SK-N-SH (cell line): ENCODE results near the gene KRTAP21-2. TPM values are rescaled to one million over a fixed set of nuclear protein-coding genes. Genes with fewer than 3 reads are reported as not detected.
A peak's percentile ranks its signal among the peaks of the same experiment; 100 is the strongest.

Experiments
- CTCF ChIA-PET: fragments of 300-600, 350-600 bp; formaldehyde crosslinking; extraction: SDS; loops from one replicate; lab custom pipeline; 2021; lab: Yijun Ruan, JAX
- POLR2A ChIA-PET: fragments of 350-600 bp; sonication (Branson Sonifier 250); formaldehyde crosslinking; extraction: SDS; loops from one replicate; lab custom pipeline; 2020; ENCODE audit warnings: antibody characterized with exemption, inconsistent platforms; lab: Yijun Ruan, JAX
- DNase-seq: peaks from one replicate; pipeline ENCODE4 v3.0.0; 2012
- H2AFZ ChIP-seq: fragments of 200-600 bp; sonication (generic); 2 replicates; pipeline ENCODE4 v1.8.1; 2016; ENCODE audit warnings: antibody characterized with exemption, mild to moderate bottlenecking, low read depth
- H3F3A ChIP-seq: fragments of 200-600 bp; sonication (generic); replicated peaks from 2 replicates; pipeline ENCODE3; 2016; ENCODE audit warnings: antibody characterized with exemption, mild to moderate bottlenecking; ENCODE audit not compliant: insufficient read depth
- H3K27ac ChIP-seq, 2 experiments: fragments of 200-500 bp in 1 of 2; fragments of 200-600 bp in 1 of 2; sonication (Bioruptor generic) in 1 of 2; sonication (generic), shearing (Covaris generic) in 1 of 2; 2 replicates each; pipeline versions ENCODE4 v1.5.1 to v1.6.1; 2014 to 2016; ENCODE audit warnings: low read depth in 2 of 2, inconsistent platforms in 1 of 2, low read length in 1 of 2, mild to moderate bottlenecking in 1 of 2, mixed read lengths in 1 of 2
- H3K27me3 ChIP-seq: fragments of 200-600 bp; sonication (generic), shearing (Covaris generic); 2 replicates; pipeline ENCODE4 v1.6.1; 2016; ENCODE audit warnings: mixed run types; ENCODE audit not compliant: insufficient read depth
- H3K36me3 ChIP-seq, 2 experiments: fragments of 200-500 bp in 1 of 2; fragments of 200-600 bp in 1 of 2; sonication (Bioruptor generic) in 1 of 2; sonication (generic) in 1 of 2; replicated peaks in 1 of 2; 2 replicates each; pipeline versions ENCODE3 to v1.5.1; 2014 to 2016; ENCODE audit warnings: low read length in 1 of 2, mild to moderate bottlenecking in 1 of 2; ENCODE audit not compliant: insufficient read depth in 2 of 2, control insufficient read depth in 1 of 2
- H3K4me1 ChIP-seq, 2 experiments: fragments of 200-500 bp in 1 of 2; fragments of 200-600 bp in 1 of 2; sonication (Bioruptor generic) in 1 of 2; sonication (generic), shearing (Covaris generic) in 1 of 2; 2 replicates each; pipeline versions ENCODE4 v1.5.1 to v1.6.1; 2014 to 2016; ENCODE audit warnings: low read depth in 1 of 2, low read length in 1 of 2, mixed run types in 1 of 2; ENCODE audit not compliant: insufficient read depth in 2 of 2, control insufficient read depth in 1 of 2
- H3K4me2 ChIP-seq: fragments of 200-600 bp; sonication (generic), shearing (Covaris generic); 2 replicates; pipeline ENCODE4 v1.6.1; 2017; ENCODE audit warnings: mixed run types
- H3K4me3 ChIP-seq, 2 experiments: fragments of 200-500 bp in 1 of 2; fragments of 200-600 bp in 1 of 2; sonication (Bioruptor generic) in 1 of 2; sonication (generic), shearing (Covaris generic) in 1 of 2; 2 replicates each; pipeline versions ENCODE4 v1.5.1 to v1.8.1; 2014 to 2016; ENCODE audit warnings: low read depth in 2 of 2, inconsistent platforms in 1 of 2, low read length in 1 of 2, mild to moderate bottlenecking in 1 of 2, mixed read lengths in 1 of 2, moderate library complexity in 1 of 2
- H3K79me2 ChIP-seq: fragments of 200-600 bp; sonication (generic); 2 replicates; pipeline ENCODE4 v1.8.1; 2017; ENCODE audit warnings: mild to moderate bottlenecking; ENCODE audit not compliant: insufficient read depth
- H3K9ac ChIP-seq: fragments of 200-600 bp; sonication (generic); 2 replicates; pipeline ENCODE4 v1.6.1; 2017; ENCODE audit warnings: mixed run types
- H3K9me2 ChIP-seq: fragments of 200-600 bp; sonication (generic); 2 replicates; pipeline ENCODE4 v1.6.1; 2017; ENCODE audit warnings: mixed run types
- H3K9me3 ChIP-seq: fragments of 200-600 bp; sonication (generic); 2 replicates; pipeline ENCODE4 v1.6.1; 2017; ENCODE audit warnings: mixed run types, mild to moderate bottlenecking, moderate library complexity
- H4K20me1 ChIP-seq: fragments of 200-600 bp; sonication (generic); 2 replicates; pipeline ENCODE4 v1.6.1; 2017; ENCODE audit warnings: mild to moderate bottlenecking, mixed run types; ENCODE audit not compliant: insufficient read depth
- CHD2 ChIP-seq: fragments of 150-350 bp; IDR thresholded peaks from 2 replicates; pipeline ENCODE4 v1.6.1; 2018; ENCODE audit warnings: low read length; ENCODE audit not compliant: partially characterized antibody
- CTCF ChIP-seq: fragments of 200-600 bp; sonication (generic); IDR thresholded peaks from 2 replicates; pipeline ENCODE4 v1.6.1; 2017; ENCODE audit warnings: antibody characterized with exemption, mild to moderate bottlenecking, moderate library complexity
- ELF1 ChIP-seq: IDR thresholded peaks from 2 replicates; pipeline ENCODE4 v1.4.0; 2012
- EZH2phosphoT487 ChIP-seq: fragments of 200-600 bp; sonication (generic); IDR thresholded peaks from 2 replicates; pipeline ENCODE4 v1.6.1; 2017; ENCODE audit warnings: low read depth, mixed run types, mild to moderate bottlenecking, antibody characterized with exemption, moderate library complexity, borderline replicate concordance
- FOSL2 ChIP-seq: IDR thresholded peaks from 2 replicates; pipeline ENCODE4 v1.4.0; 2012; ENCODE audit warnings: low read depth, mild to moderate bottlenecking, moderate library complexity, borderline replicate concordance
- FOXJ3 ChIP-seq: sonication (generic); formaldehyde crosslinking; IDR thresholded peaks from 2 replicates; pipeline ENCODE4 v1.5.1; 2020; ENCODE audit warnings: mild to moderate bottlenecking, missing genetic modification reagents
- FOXM1 ChIP-seq: IDR thresholded peaks from 2 replicates; pipeline ENCODE4 v1.4.0; 2012; ENCODE audit warnings: low read depth, mild to moderate bottlenecking
- GABPA ChIP-seq: IDR thresholded peaks from 2 replicates; pipeline ENCODE4 v1.4.0; 2012; ENCODE audit warnings: low read depth, mild to moderate bottlenecking
- GATA2 ChIP-seq: sonication (generic); formaldehyde crosslinking; IDR thresholded peaks from 2 replicates; pipeline ENCODE4 v1.5.0; 2020; ENCODE audit warnings: mild to moderate bottlenecking, missing genetic modification reagents
- JUND ChIP-seq: IDR thresholded peaks from 2 replicates; pipeline ENCODE4 v1.4.0; 2012
- MAX ChIP-seq: IDR thresholded peaks from 2 replicates; pipeline ENCODE4 v1.4.0; 2012; ENCODE audit warnings: low read depth
- MEF2A ChIP-seq: IDR thresholded peaks from 2 replicates; pipeline ENCODE4 v1.4.0; 2012; ENCODE audit warnings: low read depth, borderline replicate concordance
- MXI1 ChIP-seq: IDR thresholded peaks from 2 replicates; pipeline ENCODE4 v1.6.1; 2012; ENCODE audit warnings: mild to moderate bottlenecking, low read depth, low read length, improper control_type of control experiment
- NFIC ChIP-seq: IDR thresholded peaks from 2 replicates; pipeline ENCODE4 v1.4.0; 2012; ENCODE audit warnings: borderline replicate concordance
- NRF1 ChIP-seq: IDR thresholded peaks from 2 replicates; pipeline ENCODE4 v1.6.1; 2012; ENCODE audit warnings: low read depth, mild to moderate bottlenecking, low read length
- POLR2AphosphoS5 ChIP-seq: IDR thresholded peaks from 2 replicates; pipeline ENCODE4 v1.6.1; 2012; ENCODE audit warnings: low read depth, low read length
- RAD21 ChIP-seq: IDR thresholded peaks from 2 replicates; pipeline ENCODE4 v1.6.1; 2012; ENCODE audit warnings: mild to moderate bottlenecking, low read length
- RCOR1 ChIP-seq: fragments of 150-350 bp; IDR thresholded peaks from 2 replicates; pipeline ENCODE4 v1.6.1; 2017; ENCODE audit warnings: antibody characterized with exemption, low read length
- RFX5 ChIP-seq: IDR thresholded peaks from 2 replicates; pipeline ENCODE4 v1.6.1; 2012; ENCODE audit warnings: mild to moderate bottlenecking, improper control_type of control experiment, low read length
- RXRA ChIP-seq: IDR thresholded peaks from 2 replicates; pipeline ENCODE4 v1.4.0; 2012; ENCODE audit warnings: low read depth, mild to moderate bottlenecking, borderline replicate concordance
- SIN3A ChIP-seq: IDR thresholded peaks from 2 replicates; pipeline ENCODE4 v1.6.1; 2012; ENCODE audit warnings: low read depth, mild to moderate bottlenecking, low read length, moderate library complexity, borderline replicate concordance
- SMC3 ChIP-seq: IDR thresholded peaks from 2 replicates; pipeline ENCODE4 v1.6.1; 2012; ENCODE audit warnings: low read depth, low read length, improper control_type of control experiment
- TAF1 ChIP-seq: IDR thresholded peaks from 2 replicates; pipeline ENCODE4 v1.6.1; 2012; ENCODE audit warnings: low read depth, mild to moderate bottlenecking, low read length, moderate library complexity, borderline replicate concordance
- TCF12 ChIP-seq: IDR thresholded peaks from 2 replicates; pipeline ENCODE4 v1.4.0; 2012
- USF1 ChIP-seq: IDR thresholded peaks from 2 replicates; pipeline ENCODE4 v1.4.0; 2012; ENCODE audit warnings: low read depth, borderline replicate concordance
- USF2 ChIP-seq: fragments of 150-350 bp; IDR thresholded peaks from 2 replicates; pipeline ENCODE4 v1.6.1; 2017; ENCODE audit warnings: antibody characterized with exemption, low read length, low read depth, borderline replicate concordance
- ZBTB33 ChIP-seq: IDR thresholded peaks from 2 replicates; pipeline ENCODE4 v1.4.0; 2012; ENCODE audit warnings: low read depth, borderline replicate concordance
- whole genome bisulfite sequencing: methylation state at CpG from one replicate; pipeline ENCODE4 v1.1.6; 2017; ENCODE audit warnings: low lambda C conversion rate; 5-methylcytosine and 5-hydroxymethylcytosine counted together
- polyA plus RNA-seq, 3 experiments: library from polyadenylated mRNA; depleted of rRNA; stranded (reverse); fragments of >200 nt; gene quantifications; 2 replicates each; pipeline ENCODE4 v1.2.3, GENCODE V29; 2012

Gene KRTAP21-2
- polyA plus RNA-seq, 1 of the 3 experiments (the other 2 are of a cell fraction) = not detected

GRCh38 chr21:30717105-30717504, 30.0 kb downstream of the KRTAP21-2 start (continued):
- TF ChIP-seq GATA2 (no peak), MXI1 (no peak), USF1 (no peak), ELF1 (no peak), JUND (peak; percentile 71), NFIC (peak; percentile 51; the same call in 1 of the 2 replicates), FOXJ3 (CRISPR knock-in tag) (no peak), RCOR1 (no peak), CHD2 (no peak), CTCF (no peak), ZBTB33 (no peak), FOXM1 (peak; percentile 40; the same call in 1 of the 2 replicates), MAX (no peak), TAF1 (no peak), GABPA (no peak), RAD21 (no peak), MEF2A (peak; percentile 58; the same call in 1 of the 2 replicates)

- Histone ChIP-seq H4K20me1 (no peaks in the 10 kb centered on the region), H3K79me2 (no peaks in the 10 kb centered on the region), H3K36me3 (no peaks in the 10 kb centered on the region), H3K27me3 (no peaks in the 10 kb centered on the region), H3K4me2 (no peak overlapping the region), H3K4me1 (peaks cover 0 to 15% of the 10 kb centered on the region in 2 experiments; a peak in 1 of 4 replicates), H3K4me3 (no peak overlapping the region), H2AFZ (peak overlapping the region; percentile 84), H3K9me3 (no peaks in the 10 kb centered on the region), H3K9ac (no peak overlapping the region), H3F3A (peaks cover 55% of the 10 kb centered on the region), H3K27ac (peak overlapping the region in 1 of 2 experiments; percentile 98; a peak in 2 of 4 replicates), H3K9me2 (no peaks in the 10 kb centered on the region)
- no peak for DNase-seq
- 10% methylated on average over 2 of the region's 2 CpGs for WGBS
- CTCF ChIA-PET = no interaction called here
- POLR2A ChIA-PET = no interaction called here
- TF ChIP-seq POLR2AphosphoS5 (no peak), SMC3 (no peak), GATA2 (no peak), USF2 (no peak), FOSL2 (no peak), RAD21 (no peak), TCF12 (no peak), EZH2phosphoT487 (no peak), SIN3A (no peak), RXRA (no peak), JUND (no peak), ELF1 (no peak), MXI1 (no peak), FOXM1 (no peak), MEF2A (no peak), NRF1 (no peak), RFX5 (no peak), MAX (no peak)
These were observed 32.1 kb downstream of the KRTAP21-2 start for GRCh38 chr21:30714946-30715345.
